Measurements from ENCODE around the gene CCDC81. TPM values are rescaled to one million over a fixed set of nuclear protein-coding genes. Genes with fewer than 3 reads are reported as not detected.

Gene CCDC81
- total RNA-seq, 2 experiments from 2014 or later = 0.27 to 0.47 TPM

DNA sequence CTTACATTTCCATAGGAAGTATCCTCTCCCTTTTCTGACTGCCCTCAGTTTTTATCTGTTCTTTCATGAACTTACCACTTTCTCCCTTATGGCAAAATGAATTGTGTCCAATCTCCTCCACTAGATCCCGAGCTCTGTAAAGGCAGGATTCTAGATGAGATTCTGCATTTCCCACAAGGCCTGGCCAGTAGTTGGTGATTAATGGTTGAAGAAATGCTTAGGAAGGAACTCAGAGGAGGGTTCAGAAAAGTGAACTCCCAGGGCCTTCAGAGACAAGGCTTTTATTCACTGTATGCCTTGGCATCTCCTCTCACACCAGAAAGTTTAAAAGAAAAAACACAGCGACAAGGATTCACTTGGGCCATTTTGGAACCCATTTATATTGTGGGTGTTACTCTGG, 66.2 kb downstream of the CCDC81 start:
- H3K4me3 ChIP-seq (ENCODE audit: low read length) = no peak overlapping the region
- Mint-ChIP-seq H3K27ac (no peak overlapping the region), H3K4me3 (no peak overlapping the region), H3K4me1 (ENCODE audit: low read depth) (no peaks in the 10 kb centered on the region), H3K36me3 (ENCODE audit: low read depth) (no peaks in the 10 kb centered on the region), H3K9me3 (no peaks in the 10 kb centered on the region), H3K27me3 (no peaks in the 10 kb centered on the region)
- ATAC-seq (ENCODE audit: poor library complexity) (no peak), DNase-seq (no peak)
- intact Hi-C loops (cut with DNase I, micrococcal nuclease) = no loop called here
- TF ChIP-seq, protein P1, sequence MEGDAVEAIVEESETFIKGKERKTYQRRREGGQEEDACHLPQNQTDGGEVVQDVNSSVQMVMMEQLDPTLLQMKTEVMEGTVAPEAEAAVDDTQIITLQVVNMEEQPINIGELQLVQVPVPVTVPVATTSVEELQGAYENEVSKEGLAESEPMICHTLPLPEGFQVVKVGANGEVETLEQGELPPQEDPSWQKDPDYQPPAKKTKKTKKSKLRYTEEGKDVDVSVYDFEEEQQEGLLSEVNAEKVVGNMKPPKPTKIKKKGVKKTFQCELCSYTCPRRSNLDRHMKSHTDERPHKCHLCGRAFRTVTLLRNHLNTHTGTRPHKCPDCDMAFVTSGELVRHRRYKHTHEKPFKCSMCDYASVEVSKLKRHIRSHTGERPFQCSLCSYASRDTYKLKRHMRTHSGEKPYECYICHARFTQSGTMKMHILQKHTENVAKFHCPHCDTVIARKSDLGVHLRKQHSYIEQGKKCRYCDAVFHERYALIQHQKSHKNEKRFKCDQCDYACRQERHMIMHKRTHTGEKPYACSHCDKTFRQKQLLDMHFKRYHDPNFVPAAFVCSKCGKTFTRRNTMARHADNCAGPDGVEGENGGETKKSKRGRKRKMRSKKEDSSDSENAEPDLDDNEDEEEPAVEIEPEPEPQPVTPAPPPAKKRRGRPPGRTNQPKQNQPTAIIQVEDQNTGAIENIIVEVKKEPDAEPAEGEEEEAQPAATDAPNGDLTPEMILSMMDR (IDR thresholded peaks at IDR 0.05) = no peak
- CTCF ChIA-PET = no interaction called here
- no peaks in the 10 kb centered on the region for H3K36me3 ChIP-seq (ENCODE audit: insufficient read depth, low read length)
- H3K4me1 ChIP-seq (ENCODE audit: insufficient read depth, low read length) = no peaks in the 10 kb centered on the region
- no peak overlapping the region for H3K27ac ChIP-seq (ENCODE audit: low read depth in 1 of 2, low read length in 2 of 2)
- no peaks in the 10 kb centered on the region for H3K9me3 ChIP-seq (ENCODE audit: control insufficient read depth in 1 of 2, insufficient read depth in 1 of 2, low read length in 2 of 2)
- H3K27me3 ChIP-seq (ENCODE audit: control insufficient read depth in 1 of 2, insufficient read depth in 2 of 2, low read length in 2 of 2) = no peaks in the 10 kb centered on the region
- POLR2A ChIA-PET = no interaction called here

- H3K4me1 ChIP-seq (ENCODE audit: insufficient read depth, low read length) = no peaks in the 10 kb centered on the region
- DNase-seq = no peak
- H3K27me3 ChIP-seq (ENCODE audit: control insufficient read depth in 1 of 2, insufficient read depth in 2 of 2, low read length in 2 of 2) = no peaks in the 10 kb centered on the region
- no peaks in the 10 kb centered on the region for H3K9me3 ChIP-seq (ENCODE audit: control insufficient read depth in 1 of 2, insufficient read depth in 1 of 2, low read length in 2 of 2)
- POLR2A ChIA-PET = no interaction called here
- Mint-ChIP-seq H3K4me3 (no peak overlapping the region), H3K36me3 (ENCODE audit: low read depth) (no peaks in the 10 kb centered on the region), H3K27me3 (no peaks in the 10 kb centered on the region), H3K27ac (no peak overlapping the region), H3K9me3 (no peaks in the 10 kb centered on the region), H3K4me1 (ENCODE audit: low read depth) (no peaks in the 10 kb centered on the region)
- ATAC-seq (ENCODE audit: poor library complexity) = no peak
- no peaks in the 10 kb centered on the region for H3K36me3 ChIP-seq (ENCODE audit: insufficient read depth, low read length)
- CTCF ChIA-PET = no interaction called here
- H3K27ac ChIP-seq (ENCODE audit: low read depth in 1 of 2, low read length in 2 of 2) = no peak overlapping the region
- H3K4me3 ChIP-seq (ENCODE audit: low read length) = no peak overlapping the region
- TF ChIP-seq, protein P1 (IDR thresholded peaks at IDR 0.05) = no peak
- intact Hi-C loops (cut with DNase I, micrococcal nuclease) = no loop called here
Measured at GRCh38 chr11:86442420-86442819, 67.7 kb downstream of the CCDC81 start.

DNA sequence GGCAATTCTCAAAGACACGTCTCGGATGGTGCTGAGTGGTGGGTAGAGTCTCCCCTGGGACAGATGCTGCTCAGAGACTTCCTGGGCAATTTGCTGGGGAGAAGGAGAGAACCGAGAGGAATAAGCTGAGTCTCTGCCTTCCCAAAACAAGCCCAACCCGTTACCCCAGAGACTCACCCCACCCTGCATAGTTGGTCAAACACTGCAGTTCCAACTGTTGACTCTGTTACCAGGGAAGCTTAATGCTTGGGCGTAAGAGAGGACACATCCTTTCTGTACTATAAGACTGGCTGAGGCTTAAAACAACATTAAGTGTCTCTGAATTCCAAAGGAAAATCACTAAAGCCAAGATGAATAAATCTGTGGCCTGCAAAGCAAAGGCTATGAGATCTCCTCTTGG, 68.1 kb downstream of the CCDC81 start:
- intact Hi-C loops (cut with DNase I, micrococcal nuclease) = no loop called here
- DNase-seq = no peak
- TF ChIP-seq, protein P1 (IDR thresholded peaks at IDR 0.05) = no peak

More for the DNA sequence above, 68.1 kb downstream of the CCDC81 start:
- Mint-ChIP-seq H3K36me3 (ENCODE audit: low read depth) (no peaks in the 10 kb centered on the region), H3K27me3 (no peaks in the 10 kb centered on the region), H3K27ac (no peak overlapping the region), H3K4me1 (ENCODE audit: low read depth) (no peaks in the 10 kb centered on the region), H3K4me3 (no peak overlapping the region), H3K9me3 (no peaks in the 10 kb centered on the region)
- Histone ChIP-seq H3K27me3 (ENCODE audit: control insufficient read depth in 1 of 2, insufficient read depth in 2 of 2, low read length in 2 of 2) (no peaks in the 10 kb centered on the region), H3K4me3 (ENCODE audit: low read length) (no peak overlapping the region), H3K4me1 (ENCODE audit: insufficient read depth, low read length) (no peaks in the 10 kb centered on the region), H3K36me3 (ENCODE audit: insufficient read depth, low read length) (no peaks in the 10 kb centered on the region), H3K9me3 (ENCODE audit: control insufficient read depth in 1 of 2, insufficient read depth in 1 of 2, low read length in 2 of 2) (no peaks in the 10 kb centered on the region), H3K27ac (ENCODE audit: low read depth in 1 of 2, low read length in 2 of 2) (no peak overlapping the region)
- ChIA-PET POLR2A (no interaction called here), CTCF (no interaction called here)
- ATAC-seq (ENCODE audit: poor library complexity) = no peak
